ENCODE measurements around the gene CCNL1.

CCNL1 gene

DNA sequence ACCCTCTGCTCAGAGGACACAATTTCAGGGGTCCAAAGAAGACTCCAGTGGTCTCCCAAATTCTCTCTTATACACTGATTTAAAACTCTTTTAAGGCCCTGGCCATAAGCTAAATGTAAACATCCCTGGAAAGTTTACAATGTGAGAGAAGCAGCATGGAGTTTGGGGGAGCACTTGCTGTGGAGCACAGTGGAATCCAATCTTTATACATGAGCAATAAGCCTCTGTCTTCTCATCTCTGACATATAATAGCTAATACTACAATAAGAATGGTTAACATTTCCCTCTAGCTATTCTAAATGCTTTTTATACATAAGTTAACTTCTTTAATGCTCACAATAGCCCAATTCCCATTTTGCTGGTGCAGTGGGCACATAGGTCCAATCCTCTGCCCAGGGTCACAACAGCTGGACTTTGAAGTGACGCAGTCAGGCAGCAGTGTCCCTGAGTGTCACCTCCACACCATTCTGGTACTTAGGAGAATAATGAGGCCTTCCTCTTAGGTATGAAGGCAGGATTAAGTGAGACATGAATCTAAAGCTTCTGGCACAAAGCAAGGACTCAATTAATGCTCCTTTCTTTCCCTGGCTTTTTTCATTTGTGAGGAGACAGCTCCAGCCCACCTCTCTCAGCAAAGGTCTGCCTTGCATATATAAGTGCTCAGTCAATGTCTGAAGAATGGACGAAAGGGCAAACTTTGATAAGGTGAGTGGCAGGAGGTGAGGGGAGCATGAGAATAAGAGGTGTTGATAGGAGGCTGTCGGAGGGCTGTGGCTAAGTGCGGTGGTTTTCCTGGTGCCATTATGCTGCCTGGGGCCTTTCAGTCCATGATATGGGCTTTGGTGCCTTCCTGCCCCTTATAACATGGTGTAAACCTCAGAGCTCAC lies 26.3 kb downstream of the CCNL1 start:
- H3K9me3 ChIP-seq: no peaks in the 10 kb centered on the region
- H3K27me3 ChIP-seq: no peaks in the 10 kb centered on the region
- no peak overlapping the region for H3K27ac ChIP-seq
- no peak overlapping the region for H3K9ac ChIP-seq
- H3K4me1 ChIP-seq: peaks cover 31% of the 10 kb centered on the region
- no peaks in the 10 kb centered on the region for H4K20me1 ChIP-seq
- no peak for TF ChIP-seq Cebpa-rat (IDR thresholded peaks at IDR 0.05)
- no peak overlapping the region for H3K4me3 ChIP-seq
- no peak overlapping the region for H3K4me2 ChIP-seq
- H3K36me3 ChIP-seq: no peaks in the 10 kb centered on the region

DNA sequence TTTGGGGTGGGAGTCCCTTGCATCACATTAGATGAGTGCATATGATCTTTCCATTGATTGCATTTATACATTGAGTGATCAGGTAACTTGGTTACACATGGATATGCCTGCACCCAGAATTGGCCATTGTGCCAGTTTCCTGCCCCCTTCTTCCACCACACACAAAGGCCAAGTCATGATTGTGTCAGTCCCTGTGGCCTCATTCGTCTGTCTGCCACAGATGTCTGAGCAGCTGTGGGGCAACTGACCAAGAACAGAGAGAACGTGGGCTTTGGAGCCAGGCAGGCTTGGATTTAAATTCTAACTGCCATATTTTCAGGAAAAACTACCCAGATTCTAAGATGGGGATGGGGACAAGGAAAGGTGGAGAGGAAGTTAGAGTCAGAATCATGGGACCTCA lies 27.0 kb downstream of the CCNL1 start:
- no peak overlapping the region for H3K27ac ChIP-seq
- H4K20me1 ChIP-seq: no peaks in the 10 kb centered on the region
- no peak for TF ChIP-seq Cebpa-rat (IDR thresholded peaks at IDR 0.05)
- no peaks in the 10 kb centered on the region for H3K9me3 ChIP-seq
- no peaks in the 10 kb centered on the region for H3K36me3 ChIP-seq
- H3K27me3 ChIP-seq: no peaks in the 10 kb centered on the region
- H3K4me2 ChIP-seq: no peak overlapping the region
- no peak overlapping the region for H3K4me3 ChIP-seq
- H3K9ac ChIP-seq: no peak overlapping the region
- peaks cover 39% of the 10 kb centered on the region for H3K4me1 ChIP-seq

DNA sequence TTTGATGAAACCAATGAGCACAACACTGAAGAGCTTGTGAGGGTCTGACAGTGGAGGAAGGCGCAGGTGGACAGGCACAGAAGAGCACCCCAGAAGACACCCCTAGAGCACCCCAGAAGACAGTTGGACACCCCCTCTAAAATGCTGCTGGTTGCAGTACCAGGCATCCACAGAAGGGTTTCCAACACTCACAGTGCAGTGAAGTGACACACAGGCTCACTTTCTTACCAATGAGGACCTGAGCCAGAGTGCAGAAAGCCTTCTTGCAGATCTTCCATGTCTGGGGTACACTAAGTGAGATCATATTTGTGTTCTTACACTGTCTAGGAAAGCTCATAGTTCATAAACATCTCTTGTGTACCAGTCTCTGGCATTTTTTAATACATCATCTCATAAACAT lies 27.6 kb downstream of the CCNL1 start:
- H3K27ac ChIP-seq: no peak overlapping the region
- no peak overlapping the region for H3K4me3 ChIP-seq
- TF ChIP-seq Cebpa-rat (IDR thresholded peaks at IDR 0.05): no peak
- no peaks in the 10 kb centered on the region for H3K27me3 ChIP-seq
- no peaks in the 10 kb centered on the region for H3K36me3 ChIP-seq
- H3K9me3 ChIP-seq: no peaks in the 10 kb centered on the region
- H3K4me1 ChIP-seq: peaks cover 45% of the 10 kb centered on the region
- no peak overlapping the region for H3K4me2 ChIP-seq
- no peak overlapping the region for H3K9ac ChIP-seq
- no peaks in the 10 kb centered on the region for H4K20me1 ChIP-seq

DNA sequence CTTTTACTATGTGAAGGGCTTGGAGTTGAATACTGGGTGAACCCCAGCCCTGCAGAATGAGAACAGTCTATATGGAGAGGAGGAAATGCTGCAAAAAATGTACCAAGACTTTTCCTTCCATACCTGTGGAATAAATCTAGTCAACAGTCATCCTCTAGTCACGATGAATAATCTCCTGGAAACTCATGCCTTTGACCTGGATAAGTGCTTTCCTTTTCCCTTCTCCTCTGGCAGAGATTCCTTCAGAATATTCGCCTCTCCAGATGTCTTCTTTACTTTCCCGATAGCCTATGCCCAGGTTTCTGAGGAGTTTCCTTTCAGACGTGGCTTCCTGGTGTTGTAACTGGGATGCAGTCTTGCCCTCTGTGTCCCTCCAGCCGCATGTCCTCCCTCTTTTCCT lies 28.1 kb downstream of the CCNL1 start:
- Histone ChIP-seq H4K20me1 (no peaks in the 10 kb centered on the region), H3K4me1 (peaks cover 45% of the 10 kb centered on the region), H3K27ac (no peak overlapping the region), H3K27me3 (no peaks in the 10 kb centered on the region), H3K4me3 (no peak overlapping the region), H3K4me2 (no peak overlapping the region), H3K36me3 (no peaks in the 10 kb centered on the region), H3K9me3 (no peaks in the 10 kb centered on the region), H3K9ac (no peak overlapping the region)
- TF ChIP-seq Cebpa-rat (IDR thresholded peaks at IDR 0.05): no peak

DNA sequence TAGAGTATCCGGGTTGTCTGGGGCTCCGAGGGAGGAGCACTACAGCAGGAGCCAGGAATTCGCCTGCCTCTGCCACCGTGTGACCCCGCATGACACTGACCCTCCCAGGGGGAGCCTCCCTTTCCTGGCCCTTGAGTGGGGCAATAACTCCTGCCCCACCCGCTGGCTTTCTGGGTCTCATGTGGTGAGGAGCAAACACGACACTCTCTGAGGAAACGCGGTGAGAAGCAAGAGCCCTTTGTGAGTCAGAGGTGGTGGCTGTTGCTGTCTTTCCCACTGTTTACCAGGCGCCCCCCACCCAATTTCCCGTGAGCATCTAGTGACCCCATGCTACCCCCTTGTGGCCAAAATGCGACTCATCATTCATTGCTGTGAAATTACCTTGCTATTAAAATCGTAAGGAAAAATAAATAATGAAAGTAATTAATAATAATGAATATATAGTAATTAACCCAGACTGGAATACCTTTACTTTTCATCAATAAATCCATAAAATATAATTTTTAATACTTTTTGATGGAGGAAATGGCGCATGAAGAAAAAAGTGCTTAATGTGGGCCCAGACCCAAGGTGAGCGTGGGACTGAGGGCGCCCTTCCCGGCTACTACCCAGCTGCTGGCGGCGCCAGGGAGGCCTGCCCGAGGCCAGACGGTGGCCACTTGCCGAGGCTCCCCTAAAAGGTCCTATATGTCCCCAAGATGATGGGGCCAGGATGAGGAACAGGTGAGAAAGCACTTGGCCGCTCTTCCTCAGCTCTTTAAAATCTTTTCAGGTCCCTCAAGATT lies 29.3 kb downstream of the CCNL1 start:
- Histone ChIP-seq H3K9me3 (no peaks in the 10 kb centered on the region), H3K9ac (peak overlapping the region; percentile 60), H4K20me1 (no peaks in the 10 kb centered on the region), H3K36me3 (no peaks in the 10 kb centered on the region), H3K4me3 (peak overlapping the region; percentile 43), H3K4me1 (peaks cover 45% of the 10 kb centered on the region), H3K27me3 (no peaks in the 10 kb centered on the region), H3K4me2 (peak overlapping the region; percentile 78), H3K27ac (peak overlapping the region; percentile 81)
- no peak for TF ChIP-seq Cebpa-rat (IDR thresholded peaks at IDR 0.05)

DNA sequence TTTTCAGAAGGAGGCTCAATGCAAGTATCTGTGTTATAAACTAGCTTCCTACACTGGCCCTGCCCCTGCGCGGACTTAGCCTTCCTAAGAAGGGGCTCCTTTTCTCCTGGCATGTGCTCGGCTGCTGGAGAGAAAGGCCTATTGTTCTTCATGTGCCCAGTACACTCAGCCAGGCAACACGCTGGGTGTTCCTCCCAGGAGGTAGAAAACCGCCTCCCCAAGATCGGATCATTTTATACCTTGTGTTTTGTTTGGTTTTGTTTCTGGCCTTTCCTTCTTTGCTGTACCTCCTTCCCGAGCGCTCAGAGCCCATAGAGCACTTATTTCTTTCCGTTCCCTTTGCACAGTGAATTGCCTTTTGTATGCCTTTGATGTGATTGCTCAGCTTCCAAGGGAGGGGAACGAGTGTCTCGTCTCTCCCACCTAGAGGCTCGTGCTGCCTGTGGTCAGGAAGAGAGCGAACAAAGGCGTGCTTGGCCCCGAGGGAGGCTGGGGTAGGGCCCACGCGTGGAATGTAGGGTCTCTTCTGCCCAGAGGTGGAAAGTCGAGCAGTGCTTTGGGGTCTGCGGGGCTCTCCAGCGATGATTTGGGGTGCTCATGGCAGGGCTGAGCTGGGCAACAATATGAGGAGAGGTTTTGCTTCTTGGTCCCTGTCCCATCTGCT lies 30.0 kb downstream of the CCNL1 start:
- H3K9me3 ChIP-seq: no peaks in the 10 kb centered on the region
- H3K4me2 ChIP-seq: peak overlapping the region; percentile 78
- peak overlapping the region; percentile 81 for H3K27ac ChIP-seq
- peaks cover 45% of the 10 kb centered on the region for H3K4me1 ChIP-seq
- H4K20me1 ChIP-seq: no peaks in the 10 kb centered on the region
- H3K9ac ChIP-seq: peak overlapping the region; percentile 60
- no peaks in the 10 kb centered on the region for H3K27me3 ChIP-seq
- peak overlapping the region; percentile 43 for H3K4me3 ChIP-seq
- TF ChIP-seq Cebpa-rat (IDR thresholded peaks at IDR 0.05): no peak
- no peaks in the 10 kb centered on the region for H3K36me3 ChIP-seq

DNA sequence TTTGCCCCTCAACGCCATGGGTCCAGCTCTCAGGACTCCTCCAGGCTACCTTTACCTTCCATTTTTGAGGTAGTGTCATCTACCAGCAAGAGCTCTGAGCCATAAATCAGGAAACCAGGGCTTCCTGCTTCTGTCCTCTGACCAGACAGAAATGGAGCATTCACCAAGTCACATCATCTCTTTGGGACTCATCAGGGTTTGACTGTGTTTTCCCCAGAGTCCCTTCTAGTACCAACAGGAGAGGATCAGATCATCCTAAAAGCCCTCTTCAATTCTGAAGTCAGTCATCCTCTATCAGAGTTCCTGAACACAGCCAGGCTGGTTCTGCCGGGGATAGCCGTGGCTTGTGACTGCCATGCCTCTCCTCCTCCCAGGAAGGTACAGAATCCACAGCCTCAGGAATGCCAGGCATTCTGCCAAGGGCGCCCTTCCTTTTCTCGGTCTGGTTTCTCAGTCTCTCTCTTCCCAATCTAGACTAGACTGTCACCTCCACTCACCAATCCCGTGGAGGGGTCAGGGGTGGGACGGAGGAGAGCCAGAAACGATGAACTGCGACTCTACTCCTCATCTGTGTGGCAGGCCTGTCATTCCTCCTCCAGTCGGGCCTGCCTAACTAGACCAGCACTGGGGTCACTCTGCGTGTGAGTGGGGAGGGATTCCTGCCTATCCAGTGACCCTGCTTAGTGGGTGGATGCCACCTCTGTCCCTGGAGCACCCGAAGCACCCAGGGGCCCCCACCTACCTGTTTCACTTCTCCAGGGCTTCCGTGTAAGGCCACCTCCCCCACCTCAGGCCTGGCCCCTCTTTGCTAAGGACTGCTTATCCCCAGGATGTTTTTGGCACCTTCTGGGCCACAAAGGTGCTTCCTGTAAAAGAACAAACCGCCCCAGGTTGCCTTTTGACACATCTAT lies 30.9 kb downstream of the CCNL1 start:
- Histone ChIP-seq H3K27me3 (no peaks in the 10 kb centered on the region), H3K4me3 (peak overlapping the region; percentile 35; the same call in 1 of the 2 replicates), H3K4me2 (peak overlapping the region; percentile 78), H3K4me1 (peaks cover 45% of the 10 kb centered on the region), H3K9me3 (no peaks in the 10 kb centered on the region), H4K20me1 (no peaks in the 10 kb centered on the region), H3K36me3 (no peaks in the 10 kb centered on the region), H3K27ac (peak overlapping the region; percentile 81), H3K9ac (peak overlapping the region; percentile 60; the same call in 1 of the 2 replicates)
- no peak for TF ChIP-seq Cebpa-rat (IDR thresholded peaks at IDR 0.05)

DNA sequence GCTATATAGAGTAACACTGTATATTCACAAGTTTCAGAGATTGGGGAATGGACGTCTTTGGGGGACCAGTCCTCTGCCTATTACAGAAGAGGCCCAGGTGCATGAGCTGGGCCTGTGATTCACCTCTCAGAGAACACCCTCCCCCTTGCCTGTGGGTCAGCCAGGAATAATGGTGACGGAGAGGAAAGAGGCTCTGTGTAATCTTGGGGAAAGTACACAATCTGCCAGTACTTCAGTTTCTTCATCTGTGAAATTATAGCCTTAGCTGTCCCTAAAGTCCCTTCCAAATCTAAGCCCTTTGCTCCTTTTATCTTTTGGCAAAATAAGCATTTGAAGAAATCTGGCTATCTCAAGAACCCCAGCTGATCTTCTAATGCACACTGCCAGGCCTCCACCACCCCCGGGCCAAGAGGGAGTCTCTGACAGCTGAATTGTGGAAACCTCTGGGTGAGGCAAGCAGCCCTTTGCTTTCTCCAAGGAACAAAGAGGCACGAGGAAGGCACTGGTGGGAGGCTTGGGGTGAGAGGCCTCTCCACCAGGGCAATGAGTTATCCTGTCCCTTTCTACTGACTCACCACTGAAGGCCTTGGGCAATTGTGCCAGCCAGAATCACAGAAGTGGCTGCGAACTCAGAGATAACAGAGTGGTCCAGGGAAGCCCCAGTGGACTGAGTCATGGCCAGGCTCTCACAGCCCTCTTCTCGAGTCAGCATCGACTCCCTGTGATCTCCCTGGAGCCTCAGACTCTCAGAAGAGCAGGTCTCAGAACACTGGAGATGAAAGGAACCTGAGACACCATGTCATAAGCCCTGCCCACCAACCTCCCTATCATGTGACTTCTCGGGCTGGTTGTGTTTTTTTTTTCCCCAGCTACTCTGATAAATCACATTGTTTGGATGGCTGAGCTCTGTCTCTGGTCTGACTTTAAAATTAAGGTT lies 31.8 kb downstream of the CCNL1 start:
- peaks cover 45% of the 10 kb centered on the region for H3K4me1 ChIP-seq
- H3K27ac ChIP-seq: peak overlapping the region; percentile 81

More for the DNA sequence above, 31.8 kb downstream of the CCNL1 start:
- peak overlapping the region; percentile 35; the same call in 1 of the 2 replicates for H3K4me3 ChIP-seq
- no peaks in the 10 kb centered on the region for H3K36me3 ChIP-seq
- H3K4me2 ChIP-seq: peak overlapping the region; percentile 78
- peak overlapping the region; percentile 60; the same call in 1 of the 2 replicates for H3K9ac ChIP-seq
- no peaks in the 10 kb centered on the region for H3K27me3 ChIP-seq
- H4K20me1 ChIP-seq: no peaks in the 10 kb centered on the region
- TF ChIP-seq Cebpa-rat (IDR thresholded peaks at IDR 0.05): no peak
- no peaks in the 10 kb centered on the region for H3K9me3 ChIP-seq
